ENCODE results near the gene DONSON. TPM values are rescaled to one million over a fixed set of nuclear protein-coding genes. Genes with fewer than 3 reads are reported as not detected.

Gene DONSON
- total and polyA plus RNA-seq, 2 experiments from 2014 or later, result 15.1 to 23.2 TPM

DNA sequence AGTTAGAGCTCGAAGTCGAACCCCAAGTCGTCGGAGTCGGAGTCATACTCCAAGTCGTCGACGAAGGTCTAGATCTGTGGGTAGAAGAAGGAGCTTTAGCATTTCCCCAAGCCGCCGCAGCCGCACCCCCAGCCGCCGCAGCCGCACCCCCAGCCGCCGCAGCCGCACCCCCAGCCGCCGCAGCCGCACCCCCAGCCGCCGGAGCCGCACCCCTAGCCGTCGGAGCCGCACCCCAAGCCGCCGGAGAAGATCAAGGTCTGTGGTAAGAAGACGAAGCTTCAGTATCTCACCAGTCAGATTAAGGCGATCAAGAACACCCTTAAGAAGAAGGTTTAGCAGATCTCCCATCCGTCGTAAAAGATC lies 33.5 kb downstream of the DONSON start:
- Histone ChIP-seq H4K20me1 (ENCODE audit: insufficient read depth, poor library complexity, severe bottlenecking) (peaks cover 97% of the 10 kb centered on the region), H3K4me3 (no peak overlapping the region), H3K9me2 (replicated peaks; ENCODE audit: insufficient read depth) (no peaks in the 10 kb centered on the region), H3K79me2 (peaks cover 97% of the 10 kb centered on the region), H3K27me3 (no peaks in the 10 kb centered on the region), H3K36me3 (replicated peaks; ENCODE audit: insufficient read depth, low read depth) (no peaks in the 10 kb centered on the region), H2AFZ (no peak overlapping the region), H3K9me3 (ENCODE audit: low read depth) (no peaks in the 10 kb centered on the region), H3K4me2 (no peak overlapping the region), H3K4me1 (ENCODE audit: insufficient read depth) (no peaks in the 10 kb centered on the region), H3K27ac (no peak overlapping the region)
- DNase-seq (ENCODE audit: low spot score), result no peak
- WGBS (ENCODE audit: low lambda C conversion rate, missing lambda C conversion rate), result 96% methylated on average over 29 of the region's 32 CpGs
- TF ChIP-seq EZH2 (IDR thresholded peaks at IDR 0.05; ENCODE audit: borderline replicate concordance), result no peak
- TF ChIP-seq EZH2phosphoT487 (IDR thresholded peaks at IDR 0.05; ENCODE audit: low read depth, severe bottlenecking, unreplicated experiment), result no peak
- TF ChIP-seq, protein P1, sequence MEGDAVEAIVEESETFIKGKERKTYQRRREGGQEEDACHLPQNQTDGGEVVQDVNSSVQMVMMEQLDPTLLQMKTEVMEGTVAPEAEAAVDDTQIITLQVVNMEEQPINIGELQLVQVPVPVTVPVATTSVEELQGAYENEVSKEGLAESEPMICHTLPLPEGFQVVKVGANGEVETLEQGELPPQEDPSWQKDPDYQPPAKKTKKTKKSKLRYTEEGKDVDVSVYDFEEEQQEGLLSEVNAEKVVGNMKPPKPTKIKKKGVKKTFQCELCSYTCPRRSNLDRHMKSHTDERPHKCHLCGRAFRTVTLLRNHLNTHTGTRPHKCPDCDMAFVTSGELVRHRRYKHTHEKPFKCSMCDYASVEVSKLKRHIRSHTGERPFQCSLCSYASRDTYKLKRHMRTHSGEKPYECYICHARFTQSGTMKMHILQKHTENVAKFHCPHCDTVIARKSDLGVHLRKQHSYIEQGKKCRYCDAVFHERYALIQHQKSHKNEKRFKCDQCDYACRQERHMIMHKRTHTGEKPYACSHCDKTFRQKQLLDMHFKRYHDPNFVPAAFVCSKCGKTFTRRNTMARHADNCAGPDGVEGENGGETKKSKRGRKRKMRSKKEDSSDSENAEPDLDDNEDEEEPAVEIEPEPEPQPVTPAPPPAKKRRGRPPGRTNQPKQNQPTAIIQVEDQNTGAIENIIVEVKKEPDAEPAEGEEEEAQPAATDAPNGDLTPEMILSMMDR (IDR thresholded peaks at IDR 0.05; ENCODE audit: poor library complexity), result no peak

DNA sequence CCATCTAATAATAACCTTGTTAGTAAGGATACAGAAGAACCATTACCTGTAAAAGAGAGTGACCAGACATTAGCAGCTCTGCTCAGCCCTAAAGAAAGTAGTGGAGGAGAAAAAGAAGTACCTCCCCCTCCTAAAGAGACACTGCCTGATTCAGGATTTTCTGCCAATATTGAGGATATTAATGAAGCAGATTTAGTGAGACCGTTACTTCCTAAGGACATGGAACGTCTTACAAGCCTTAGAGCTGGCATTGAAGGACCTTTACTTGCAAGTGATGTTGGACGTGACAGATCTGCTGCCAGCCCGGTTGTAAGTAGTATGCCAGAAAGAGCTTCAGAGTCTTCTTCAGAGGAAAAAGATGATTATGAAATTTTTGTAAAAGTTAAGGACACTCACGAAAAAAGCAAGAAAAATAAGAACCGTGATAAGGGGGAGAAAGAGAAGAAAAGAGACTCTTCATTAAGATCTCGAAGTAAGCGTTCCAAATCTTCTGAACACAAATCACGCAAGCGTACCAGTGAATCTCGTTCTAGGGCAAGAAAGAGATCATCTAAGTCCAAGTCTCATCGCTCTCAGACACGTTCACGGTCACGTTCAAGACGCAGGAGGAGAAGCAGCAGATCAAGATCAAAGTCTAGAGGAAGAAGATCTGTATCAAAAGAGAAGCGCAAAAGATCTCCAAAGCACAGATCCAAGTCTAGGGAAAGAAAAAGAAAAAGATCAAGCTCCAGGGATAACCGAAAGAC lies 34.1 kb downstream of the DONSON start:
- Histone ChIP-seq H3K27me3 (no peaks in the 10 kb centered on the region), H3K36me3 (replicated peaks; ENCODE audit: insufficient read depth, low read depth) (no peaks in the 10 kb centered on the region), H4K20me1 (ENCODE audit: insufficient read depth, poor library complexity, severe bottlenecking) (peaks cover 98% of the 10 kb centered on the region), H3K79me2 (peaks cover 97% of the 10 kb centered on the region), H3K9me2 (replicated peaks; ENCODE audit: insufficient read depth) (no peaks in the 10 kb centered on the region), H3K4me2 (no peak overlapping the region), H3K9me3 (ENCODE audit: low read depth) (no peaks in the 10 kb centered on the region), H3K27ac (no peak overlapping the region), H3K4me3 (no peak overlapping the region), H2AFZ (no peak overlapping the region), H3K4me1 (ENCODE audit: insufficient read depth) (no peaks in the 10 kb centered on the region)
- TF ChIP-seq EZH2 (IDR thresholded peaks at IDR 0.05; ENCODE audit: borderline replicate concordance), result no peak
- no peak for DNase-seq (ENCODE audit: low spot score)
- 99% methylated on average over 18 of the region's 18 CpGs for WGBS (ENCODE audit: low lambda C conversion rate, missing lambda C conversion rate)

DNA sequence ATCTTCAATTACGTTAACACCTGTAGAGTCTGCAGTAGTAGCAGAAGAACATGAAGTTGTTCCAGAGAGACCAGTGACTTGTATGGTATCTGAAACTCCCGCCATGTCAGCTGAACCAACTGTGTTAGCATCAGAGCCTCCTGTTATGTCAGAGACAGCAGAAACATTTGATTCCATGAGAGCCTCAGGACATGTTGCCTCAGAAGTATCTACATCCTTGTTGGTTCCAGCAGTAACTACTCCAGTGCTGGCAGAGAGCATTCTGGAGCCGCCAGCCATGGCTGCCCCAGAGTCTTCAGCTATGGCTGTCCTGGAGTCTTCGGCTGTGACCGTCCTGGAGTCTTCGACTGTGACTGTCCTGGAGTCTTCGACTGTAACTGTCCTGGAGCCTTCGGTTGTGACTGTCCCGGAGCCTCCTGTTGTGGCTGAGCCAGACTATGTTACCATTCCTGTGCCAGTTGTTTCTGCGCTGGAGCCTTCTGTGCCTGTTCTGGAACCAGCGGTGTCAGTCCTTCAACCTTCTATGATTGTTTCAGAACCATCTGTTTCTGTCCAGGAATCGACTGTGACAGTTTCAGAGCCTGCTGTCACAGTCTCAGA lies 35.4 kb downstream of the DONSON start:
- H3K9me2 ChIP-seq (replicated peaks; ENCODE audit: insufficient read depth), result no peaks in the 10 kb centered on the region
- no peak overlapping the region for H3K4me3 ChIP-seq
- no peak for DNase-seq (ENCODE audit: low spot score)
- H2AFZ ChIP-seq, result no peak overlapping the region
- WGBS (ENCODE audit: low lambda C conversion rate, missing lambda C conversion rate), result 97% methylated on average over 12 of the region's 12 CpGs
- H3K27me3 ChIP-seq, result no peaks in the 10 kb centered on the region
- no peaks in the 10 kb centered on the region for H3K4me1 ChIP-seq (ENCODE audit: insufficient read depth)
- no peak overlapping the region for H3K27ac ChIP-seq
- H4K20me1 ChIP-seq (ENCODE audit: insufficient read depth, poor library complexity, severe bottlenecking), result peaks cover 98% of the 10 kb centered on the region
- no peak overlapping the region for H3K4me2 ChIP-seq
- H3K9me3 ChIP-seq (ENCODE audit: low read depth), result no peaks in the 10 kb centered on the region
- H3K36me3 ChIP-seq (replicated peaks; ENCODE audit: insufficient read depth, low read depth), result no peaks in the 10 kb centered on the region
- peaks cover 98% of the 10 kb centered on the region for H3K79me2 ChIP-seq
- TF ChIP-seq, protein P1 (IDR thresholded peaks at IDR 0.05; ENCODE audit: poor library complexity), result no peak
- TF ChIP-seq EZH2 (IDR thresholded peaks at IDR 0.05; ENCODE audit: borderline replicate concordance) (no peak), EZH2phosphoT487 (IDR thresholded peaks at IDR 0.05; ENCODE audit: low read depth, severe bottlenecking, unreplicated experiment) (no peak)

Measured in hepatocyte (in vitro differentiated cells).